NB4 (cell line): ENCODE results near the gene ZBTB8B.
"Not testable (repeated sequence)": the region's sequence is repeated elsewhere in the genome, so short reads cannot be mapped to it uniquely, and the experiment has no call there.

Experiments
- DNase-seq: peaks from one replicate; pipeline ENCODE4 v3.0.0; 2010; ENCODE audit warnings: low read depth
- H3K4me3 ChIP-seq: one replicate; pipeline ENCODE4 v1.5.1; 2011; ENCODE audit warnings: mild to moderate bottlenecking, low read depth, low read length, moderate library complexity
- CTCF ChIP-seq: IDR thresholded peaks from one replicate; pipeline ENCODE4 v1.5.1; 2012; ENCODE audit warnings: low read depth, low read length
- MAX ChIP-seq: IDR thresholded peaks from 2 replicates; pipeline ENCODE4 v1.6.1; 2011; ENCODE audit warnings: low read depth, low read length
- MYC ChIP-seq: IDR thresholded peaks from 2 replicates; pipeline ENCODE4 v1.6.1; 2011; ENCODE audit warnings: low read depth, low read length
- POLR2A ChIP-seq: IDR thresholded peaks from 2 replicates; pipeline ENCODE4 v1.6.1; 2011; ENCODE audit warnings: mild to moderate bottlenecking; ENCODE audit not compliant: insufficient read length; ENCODE audit errors: extremely low read depth

The ZBTB8B gene

GRCh38 chr1:32470431-32470830 is 5.6 kb downstream of the ZBTB8B start:
- TF ChIP-seq CTCF (no peak), POLR2A (no peak), MYC (no peak), MAX (no peak)
- H3K4me3 ChIP-seq = no peak overlapping the region
- DNase-seq = no peak

GRCh38 chr1:32470991-32471694 is 6.3 kb downstream of the ZBTB8B start:
- no peak for DNase-seq
- no peak overlapping the region for H3K4me3 ChIP-seq
- no peak for TF ChIP-seq CTCF
- TF ChIP-seq MYC = no peak
- TF ChIP-seq POLR2A = no peak
- TF ChIP-seq MAX = no peak

- DNase-seq = no peak
- TF ChIP-seq MYC (no peak), POLR2A (no peak), MAX (no peak), CTCF (no peak)
Observed at GRCh38 chr1:32471695-32472362, 7.0 kb downstream of the ZBTB8B start.

GRCh38 chr1:32472966-32473365 is 8.1 kb downstream of the ZBTB8B start:
- not testable (repeated sequence) for DNase-seq, H3K4me3 ChIP-seq

More at GRCh38 chr1:32471695-32472362, 7.0 kb downstream of the ZBTB8B start:
- no peak overlapping the region for H3K4me3 ChIP-seq

GRCh38 chr1:32474954-32475353 is 10.1 kb downstream of the ZBTB8B start:
- no peak for DNase-seq
- no peak for TF ChIP-seq MAX
- no peak for TF ChIP-seq POLR2A
- TF ChIP-seq MYC = no peak
- TF ChIP-seq CTCF = no peak
- H3K4me3 ChIP-seq = no peak overlapping the region

GRCh38 chr1:32480003-32480402 is 15.1 kb downstream of the ZBTB8B start:
- no peak for DNase-seq
- no peak overlapping the region for H3K4me3 ChIP-seq
- TF ChIP-seq POLR2A (no peak), MAX (no peak), CTCF (no peak), MYC (no peak)
